ENCODE results near the gene TM4SF1.

DNA sequence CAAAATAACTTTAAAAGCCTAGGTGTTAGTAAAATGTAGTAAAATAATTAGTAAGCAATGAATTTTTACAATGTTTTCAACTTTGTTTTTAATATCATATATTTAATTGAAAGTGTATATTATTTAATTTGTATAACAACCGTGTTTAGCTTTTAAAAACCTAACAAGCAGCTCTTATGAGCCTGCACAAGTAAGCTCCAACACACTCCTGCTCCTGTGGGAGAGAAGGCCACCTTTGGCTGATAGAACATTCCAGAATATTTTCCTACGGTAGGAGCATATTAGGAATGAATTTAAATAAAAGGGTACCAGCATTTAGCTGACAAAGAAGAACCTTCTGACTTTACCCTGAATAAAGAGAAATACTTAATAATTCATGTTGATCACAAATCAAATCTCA lies 40.3 kb upstream of the TM4SF1 start:
- no peak for TF ChIP-seq POLR2AphosphoS5 (IDR thresholded peaks at IDR 0.05; ENCODE audit: insufficient read depth in 1 of 2, low read depth in 1 of 2)
- TF ChIP-seq, protein P1, sequence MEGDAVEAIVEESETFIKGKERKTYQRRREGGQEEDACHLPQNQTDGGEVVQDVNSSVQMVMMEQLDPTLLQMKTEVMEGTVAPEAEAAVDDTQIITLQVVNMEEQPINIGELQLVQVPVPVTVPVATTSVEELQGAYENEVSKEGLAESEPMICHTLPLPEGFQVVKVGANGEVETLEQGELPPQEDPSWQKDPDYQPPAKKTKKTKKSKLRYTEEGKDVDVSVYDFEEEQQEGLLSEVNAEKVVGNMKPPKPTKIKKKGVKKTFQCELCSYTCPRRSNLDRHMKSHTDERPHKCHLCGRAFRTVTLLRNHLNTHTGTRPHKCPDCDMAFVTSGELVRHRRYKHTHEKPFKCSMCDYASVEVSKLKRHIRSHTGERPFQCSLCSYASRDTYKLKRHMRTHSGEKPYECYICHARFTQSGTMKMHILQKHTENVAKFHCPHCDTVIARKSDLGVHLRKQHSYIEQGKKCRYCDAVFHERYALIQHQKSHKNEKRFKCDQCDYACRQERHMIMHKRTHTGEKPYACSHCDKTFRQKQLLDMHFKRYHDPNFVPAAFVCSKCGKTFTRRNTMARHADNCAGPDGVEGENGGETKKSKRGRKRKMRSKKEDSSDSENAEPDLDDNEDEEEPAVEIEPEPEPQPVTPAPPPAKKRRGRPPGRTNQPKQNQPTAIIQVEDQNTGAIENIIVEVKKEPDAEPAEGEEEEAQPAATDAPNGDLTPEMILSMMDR (IDR thresholded peaks at IDR 0.05): no peak

Data from vagina (tissue), 2 donors.